PFSK-1 (cell line): ENCODE measurements around the gene SWAP70.

Experiments
- POLR2AphosphoS5 ChIP-seq: IDR thresholded peaks from 2 replicates; pipeline ENCODE4 v1.6.1; 2012; ENCODE audit warnings: low read depth, mild to moderate bottlenecking, control low read depth, low read length, moderate library complexity
- REST ChIP-seq, 2 experiments: IDR thresholded peaks; 2 replicates each; pipeline versions ENCODE4 v1.6.1 to v1.8.0; 2011 to 2012; ENCODE audit warnings: low read depth in 2 of 2, low read length in 2 of 2, control low read depth in 1 of 2, inconsistent platforms in 1 of 2, mild to moderate bottlenecking in 1 of 2, moderate library complexity in 1 of 2; ENCODE audit not compliant: insufficient read depth in 1 of 2
- SIN3A ChIP-seq: IDR thresholded peaks from 2 replicates; pipeline ENCODE4 v1.6.1; 2012; ENCODE audit warnings: mild to moderate bottlenecking, low read length, moderate library complexity, borderline replicate concordance; ENCODE audit not compliant: insufficient read depth
- TAF1 ChIP-seq: IDR thresholded peaks from 2 replicates; pipeline ENCODE4 v1.6.1; 2012; ENCODE audit warnings: low read length, control low read depth, borderline replicate concordance; ENCODE audit not compliant: insufficient read depth

- TF ChIP-seq TAF1 = no peak
- no peak for TF ChIP-seq SIN3A
- TF ChIP-seq POLR2AphosphoS5 = no peak
- TF ChIP-seq REST (IDR thresholded peaks at IDR 0.05; ENCODE audit: insufficient read depth in 1 of 2, low read depth in 2 of 2, low read length in 2 of 2) = no peak
These were observed 117.1 kb downstream of the SWAP70 start for GRCh38 chr11:9780929-9781328.
